Fibroblast of the aortic adventitia (primary cell): ENCODE results near the gene TIMP3. TPM values are rescaled to one million over a fixed set of nuclear protein-coding genes. Genes with fewer than 3 reads are reported as not detected.

Experiments used
- DNase-seq: peaks from one replicate; pipeline ENCODE4 v3.0.0-alpha.2; 2010; ENCODE audit warnings: low read depth
- H3K4me3 ChIP-seq: 2 replicates; pipeline ENCODE4 v1.5.1; 2011; ENCODE audit warnings: low read depth, mild to moderate bottlenecking, control low read depth, low read length, moderate library complexity
- CTCF ChIP-seq: IDR thresholded peaks from 2 replicates; pipeline ENCODE4 v1.5.1; 2011; ENCODE audit warnings: mild to moderate bottlenecking, low read length, control low read depth, inconsistent platforms; ENCODE audit not compliant: insufficient read depth
- total RNA-seq: library from RNA; depleted of rRNA; stranded (reverse); fragments of >200 nt; gene quantifications from 2 replicates; pipeline ENCODE4 v1.2.3, GENCODE V29; 2012; ENCODE audit warnings: low replicate concordance

TIMP3 gene
- total RNA-seq, 1 donor = 329 TPM

GRCh38 chr22:32822179-32822877 lies 20.8 kb downstream of the TIMP3 start:
- TF ChIP-seq CTCF = no peak
- DNase-seq = no peak
- H3K4me3 ChIP-seq = no peak overlapping the region

- TF ChIP-seq CTCF = peak; percentile 63
- no peak overlapping the region for H3K4me3 ChIP-seq
- DNase-seq = peak; percentile 59
Measured at GRCh38 chr22:32823024-32823730, 21.7 kb downstream of the TIMP3 start.

GRCh38 chr22:32824531-32825312 lies 23.2 kb downstream of the TIMP3 start:
- no peak for TF ChIP-seq CTCF
- no peak for DNase-seq
- H3K4me3 ChIP-seq = no peak overlapping the region

GRCh38 chr22:32826537-32826936 lies 25.0 kb downstream of the TIMP3 start:
- TF ChIP-seq CTCF = no peak
- DNase-seq = no peak
- no peak overlapping the region for H3K4me3 ChIP-seq

GRCh38 chr22:32827049-32827602 lies 25.6 kb downstream of the TIMP3 start:
- no peak overlapping the region for H3K4me3 ChIP-seq
- no peak for TF ChIP-seq CTCF
- no peak for DNase-seq

GRCh38 chr22:32828150-32828549 lies 26.6 kb downstream of the TIMP3 start:
- DNase-seq = no peak
- no peak overlapping the region for H3K4me3 ChIP-seq
- TF ChIP-seq CTCF = peak; percentile 46
